Thymus (tissue), 11 donors: ENCODE results near the gene RASSF10. TPM values are rescaled to one million over a fixed set of nuclear protein-coding genes. Genes with fewer than 3 reads are reported as not detected.

Source experiments
- DNase-seq, 9 donors: peaks; one replicate each; pipeline ENCODE4 v3.0.0-alpha.2; 2013; ENCODE audit warnings: low spot score in 9 of 9, low read depth in 6 of 9, missing footprints in 1 of 9
- H3K27ac ChIP-seq, 2 donors: one replicate each; pipeline ENCODE4 v1.5.1; 2013; ENCODE audit warnings: control low read depth in 1 of 2, low read depth in 1 of 2, low read length in 1 of 2, mild to moderate bottlenecking in 1 of 2, moderate library complexity in 1 of 2
- H3K27me3 ChIP-seq, 2 donors: one replicate each; pipeline ENCODE4 v1.5.1; 2013; ENCODE audit warnings: low read length in 1 of 2; ENCODE audit not compliant: control insufficient read depth in 2 of 2, insufficient read depth in 1 of 2
- H3K36me3 ChIP-seq, 2 donors: one replicate each; pipeline ENCODE4 v1.5.1; 2013; ENCODE audit warnings: low read length in 1 of 2, mild to moderate bottlenecking in 1 of 2, moderate library complexity in 1 of 2; ENCODE audit not compliant: control insufficient read depth in 2 of 2, insufficient read depth in 2 of 2
- H3K4me1 ChIP-seq, 2 donors: one replicate each; pipeline ENCODE4 v1.5.1; 2013; ENCODE audit warnings: low read length in 2 of 2; ENCODE audit not compliant: control insufficient read depth in 2 of 2, insufficient read depth in 2 of 2
- H3K4me3 ChIP-seq, 2 donors: one replicate each; pipeline ENCODE4 v1.5.1; 2013; ENCODE audit warnings: low read length in 2 of 2, control low read depth in 1 of 2, mild to moderate bottlenecking in 1 of 2
- H3K9me3 ChIP-seq, 2 donors: one replicate each; pipeline ENCODE4 v1.5.1; 2013; ENCODE audit warnings: low read length in 1 of 2, mild to moderate bottlenecking in 1 of 2; ENCODE audit not compliant: control insufficient read depth in 2 of 2, insufficient read depth in 1 of 2
- WGBS: extraction: QIAGEN DNeasy Blood & Tissue Kit; methylation state at CpG from one replicate; pipeline ENCODE4 v1.1.7; 2013; 5-methylcytosine and 5-hydroxymethylcytosine counted together
- polyA plus RNA-seq: library from polyadenylated mRNA; stranded (reverse); fragments of 200-250 nt; gene quantifications from one replicate; pipeline ENCODE4 v1.2.3, GENCODE V29; 2013
- total RNA-seq: library from RNA; stranded (reverse); fragments of 120-200 nt; gene quantifications from one replicate; pipeline ENCODE4 v1.2.4, GENCODE V29; 2013
- donor health status: healthy.

The RASSF10 gene
- total and polyA plus RNA-seq, 2 donors, result 0.73 to 2.8 TPM

DNA sequence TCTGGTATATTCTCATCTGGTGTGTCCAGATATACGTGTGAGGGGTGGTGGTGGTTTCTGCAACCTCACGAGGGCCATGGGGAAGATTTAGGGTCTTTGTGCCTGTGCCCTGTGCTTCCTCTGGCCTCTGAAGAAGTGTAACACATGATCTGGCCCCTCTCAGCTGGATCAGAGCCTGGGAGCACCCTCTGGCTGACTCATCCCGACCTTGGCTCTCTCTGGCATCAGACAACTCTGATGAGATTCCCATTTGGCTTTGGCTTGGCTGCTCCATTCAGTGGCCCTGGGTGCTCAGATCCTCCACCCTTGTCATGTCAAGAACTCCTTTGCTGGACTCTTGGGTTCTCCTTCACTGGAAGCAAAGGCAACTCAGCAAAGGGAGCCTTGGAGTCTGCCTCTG, 45.2 kb downstream of the RASSF10 start:
- no peak for DNase-seq
- Histone ChIP-seq H3K27me3 (no peaks in the 10 kb centered on the region), H3K4me1 (no peaks in the 10 kb centered on the region), H3K4me3 (no peak overlapping the region), H3K9me3 (no peaks in the 10 kb centered on the region), H3K27ac (no peak overlapping the region), H3K36me3 (no peaks in the 10 kb centered on the region)
- 87% methylated on average over 3 of the region's 3 CpGs for WGBS

DNA sequence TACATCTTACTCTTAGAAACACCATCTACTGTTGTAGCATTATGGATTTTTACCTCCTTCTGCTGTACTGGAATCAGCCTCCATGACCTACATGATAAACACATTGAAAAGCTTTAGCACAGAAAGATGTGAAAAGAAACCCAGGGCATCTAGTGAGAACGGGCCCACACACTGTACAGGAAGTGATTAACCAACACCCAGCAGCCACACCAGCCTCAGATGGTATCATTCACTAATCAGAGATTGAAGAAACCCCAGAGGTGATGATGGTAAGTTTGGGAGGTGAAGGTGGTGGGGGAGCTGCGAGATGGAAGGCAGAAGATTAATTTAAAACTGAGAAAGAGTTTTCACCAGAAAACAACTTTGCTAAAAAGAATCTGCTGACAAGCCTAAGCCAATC, 46.1 kb downstream of the RASSF10 start:
- no peak overlapping the region for H3K27ac ChIP-seq
- 25% methylated on average over 2 of the region's 2 CpGs for WGBS
- H3K4me3 ChIP-seq, result no peak overlapping the region
- H3K9me3 ChIP-seq, result no peaks in the 10 kb centered on the region
- DNase-seq, result no peak
- H3K27me3 ChIP-seq, result no peaks in the 10 kb centered on the region
- no peaks in the 10 kb centered on the region for H3K4me1 ChIP-seq
- H3K36me3 ChIP-seq, result no peaks in the 10 kb centered on the region

DNA sequence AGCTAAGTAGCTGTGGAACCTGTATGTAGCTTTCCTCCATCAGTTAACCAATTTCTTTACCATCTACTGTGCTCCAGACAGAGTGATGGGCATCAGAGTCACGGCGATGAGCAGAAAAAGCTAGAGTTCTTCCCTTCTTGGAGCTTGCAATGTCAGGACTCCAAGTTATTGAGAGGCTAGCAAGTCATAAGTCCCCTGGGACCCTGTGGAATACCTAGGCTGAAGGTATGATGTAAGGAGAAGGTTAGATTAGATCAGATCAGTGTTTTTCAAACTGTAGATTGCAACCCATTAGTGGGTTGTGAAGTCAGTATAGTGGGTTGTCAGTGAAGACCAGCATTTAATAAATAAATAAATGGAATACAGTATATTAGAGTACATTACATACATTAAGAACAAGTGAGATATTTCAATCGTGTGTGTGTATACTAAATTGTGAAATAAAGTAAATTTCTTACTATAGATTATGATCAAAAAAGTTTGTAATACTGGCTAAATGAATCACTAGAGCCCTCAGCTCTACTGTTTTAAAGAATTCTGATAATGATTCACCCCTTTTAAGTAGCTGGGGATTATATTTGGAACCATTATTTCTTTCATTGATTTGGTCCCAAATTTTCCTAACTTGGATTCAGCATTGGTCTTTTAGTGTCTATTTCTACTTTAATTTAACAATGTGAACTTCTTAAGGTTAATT, 52.3 kb downstream of the RASSF10 start:
- no peaks in the 10 kb centered on the region for H3K9me3 ChIP-seq
- 93% methylated on average over 3 of the region's 3 CpGs for WGBS
- H3K27ac ChIP-seq, result no peak overlapping the region
- peaks cover 0 to 3% of the 10 kb centered on the region in 2 donors for H3K4me1 ChIP-seq
- H3K36me3 ChIP-seq, result no peaks in the 10 kb centered on the region
- DNase-seq, result no peak
- no peak overlapping the region for H3K4me3 ChIP-seq
- H3K27me3 ChIP-seq, result no peaks in the 10 kb centered on the region
